ENCODE results near the gene GNG7. TPM values are rescaled to one million over a fixed set of nuclear protein-coding genes. Genes with fewer than 3 reads are reported as not detected.

The GNG7 gene
- total and polyA plus RNA-seq, 2 donors (not counting 3 experiments of a cell fraction or from before 2014, with no cell fraction given): 0.29 to 0.84 TPM

DNA sequence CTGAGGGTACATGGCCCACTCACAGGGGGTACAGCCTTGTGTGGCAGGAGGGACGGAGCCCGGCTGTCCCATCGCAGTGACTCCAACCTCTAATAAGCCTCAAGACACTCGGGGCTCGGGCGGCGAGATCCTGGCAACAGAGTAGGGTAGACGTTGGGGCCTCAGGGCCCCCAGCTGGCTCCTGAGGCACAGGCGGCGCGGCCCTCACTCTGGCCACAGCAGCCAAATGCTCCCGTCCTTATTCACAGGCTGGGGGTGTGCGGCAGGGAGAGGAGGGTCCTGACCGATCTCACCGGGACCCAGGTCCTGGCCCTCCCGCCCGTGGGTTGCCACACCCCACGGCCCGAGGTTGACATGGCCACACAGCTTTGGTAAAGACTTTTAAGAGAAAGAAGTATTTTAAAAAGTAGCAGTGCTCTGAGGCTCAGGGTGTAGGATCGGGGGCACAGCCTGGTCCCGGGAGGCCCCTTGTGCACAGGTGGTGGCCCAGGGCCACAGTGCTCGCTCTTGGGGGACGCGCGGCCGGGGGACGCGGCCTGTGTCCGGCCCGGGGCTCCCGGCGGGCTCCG, 29.7 kb upstream of the GNG7 start:
- DNase-seq (ENCODE audit: low read depth, low spot score) (no peak), FAIRE-seq (no peak)
- Histone ChIP-seq H3K9me1 (replicated peaks; ENCODE audit: control insufficient read depth, extremely low read depth, insufficient read depth, low read length) (no peaks in the 10 kb centered on the region), H3K4me3 (replicated peaks in 1 of 3; ENCODE audit: insufficient read depth in 1 of 3, low read depth in 1 of 3, low read length in 3 of 3) (no peak overlapping the region), H3K27me3 (ENCODE audit: control insufficient read depth in 2 of 2, insufficient read depth in 2 of 2, low read length in 2 of 2) (peaks cover 0 to 1% of the 10 kb centered on the region in 2 experiments), H3K4me2 (ENCODE audit: insufficient read depth, low read length) (no peak overlapping the region), H3K36me3 (ENCODE audit: control insufficient read depth in 2 of 2, extremely low read depth in 1 of 2, insufficient read depth in 2 of 2, low read length in 2 of 2) (peaks cover 0 to 9% of the 10 kb centered on the region in 2 experiments), H3K79me2 (ENCODE audit: control insufficient read depth, insufficient read depth, low read length) (no peaks in the 10 kb centered on the region), H3K9ac (replicated peaks; ENCODE audit: extremely low read depth, insufficient read depth, low read length) (no peak overlapping the region), H3K9me3 (replicated peaks; ENCODE audit: control insufficient read depth, insufficient read depth, low read length) (no peaks in the 10 kb centered on the region), H3K27ac (ENCODE audit: insufficient read depth, low read depth, low read length) (no peak overlapping the region), H4K20me1 (replicated peaks; ENCODE audit: control insufficient read depth, extremely low read depth, insufficient read depth, low read length) (no peaks in the 10 kb centered on the region), H2AFZ (ENCODE audit: low read depth, low read length) (no peak overlapping the region), H3K4me1 (ENCODE audit: control insufficient read depth, extremely low read depth, insufficient read depth, low read length) (no peaks in the 10 kb centered on the region)
- dilution Hi-C loops (cut with MboI; ENCODE audit: extremely low pct_ligation_motif_present, low sequenced_read_pairs): no loop called here
- ChIA-PET CTCF (no interaction called here), POLR2A (interaction anchor here (0.6 kb wide), 1 partner anchor 853 kb away, joined by 8 read pairs; the partner anchor contains the start of gene GIPC3)
- no peak for TF ChIP-seq MAX (IDR thresholded peaks at IDR 0.05; ENCODE audit: insufficient read depth, insufficient read length)
- no peak for TF ChIP-seq FOS (IDR thresholded peaks at IDR 0.05; ENCODE audit: borderline replicate concordance, insufficient read depth, low read length)
- TF ChIP-seq JUN (IDR thresholded peaks at IDR 0.05; ENCODE audit: borderline replicate concordance, insufficient read depth, insufficient read length, low read depth): no peak
- TF ChIP-seq POLR2A (IDR thresholded peaks at IDR 0.05; ENCODE audit: low read depth, low read length): no peak
- TF ChIP-seq CTCF (IDR thresholded peaks at IDR 0.05; ENCODE audit: extremely low read depth in 1 of 2, insufficient read depth in 1 of 2, low read depth in 1 of 2, low read length in 2 of 2): no peak
- TF ChIP-seq EZH2 (IDR thresholded peaks at IDR 0.05; ENCODE audit: borderline replicate concordance, low read depth, low read length, severe bottlenecking): no peak
- TF ChIP-seq MYC (IDR thresholded peaks at IDR 0.05; ENCODE audit: low read depth, low read length): no peak
- no peak for TF ChIP-seq GATA2 (IDR thresholded peaks at IDR 0.05; ENCODE audit: insufficient read depth, insufficient read length, low read depth, low read length)
- no peak for TF ChIP-seq POLR2AphosphoS5 (IDR thresholded peaks at IDR 0.05; ENCODE audit: insufficient read depth, low read depth, low read length)
- intact Hi-C loops (cut with micrococcal nuclease): no loop called here
- BruUV-seq (replicated peaks): no TSS peak

Data from endothelial cell of umbilical vein (primary cell).